CD14-positive monocyte (primary cell): ENCODE results near the gene PLCH2. TPM values are rescaled to one million over a fixed set of nuclear protein-coding genes. Genes with fewer than 3 reads are reported as not detected.

Experiments
- DNase-seq, 3 donors: peaks; one replicate each; pipeline ENCODE4 v3.0.0-alpha.2; 2011 to 2022
- H2AFZ ChIP-seq: 2 replicates; pipeline ENCODE4 v1.6.0; 2012; ENCODE audit warnings: mild to moderate bottlenecking, low read depth, low read length, inconsistent platforms; ENCODE audit not compliant: insufficient read depth, poor library complexity, severe bottlenecking
- H3K27ac ChIP-seq, 2 donors: 1 replicate in 1 of 2; 2 replicates in 1 of 2; pipeline ENCODE4 v1.5.1; 2012 to 2013; ENCODE audit warnings: low read length in 2 of 2, control low read depth in 1 of 2, inconsistent platforms in 1 of 2, low read depth in 1 of 2, mild to moderate bottlenecking in 1 of 2
- H3K27me3 ChIP-seq, 2 donors: one replicate each; pipeline versions ENCODE4 v1.6.0 to v1.6.1; 2011 to 2013; ENCODE audit warnings: low read length in 2 of 2; ENCODE audit not compliant: control insufficient read depth in 2 of 2, insufficient read depth in 2 of 2
- H3K36me3 ChIP-seq, 2 donors: replicated peaks in 1 of 2; 1 replicate in 1 of 2; 2 replicates in 1 of 2; pipeline versions ENCODE4 v1.5.1 to v1.6.1; 2012 to 2013; ENCODE audit warnings: low read length in 2 of 2, control low read depth in 1 of 2, inconsistent platforms in 1 of 2, mild to moderate bottlenecking in 1 of 2; ENCODE audit not compliant: insufficient read depth in 2 of 2, control insufficient read depth in 1 of 2
- H3K4me1 ChIP-seq, 2 donors: 1 replicate in 1 of 2; 2 replicates in 1 of 2; pipeline versions ENCODE4 v1.5.1 to v1.6.1; 2012 to 2013; ENCODE audit warnings: low read length in 2 of 2, control low read depth in 1 of 2, inconsistent platforms in 1 of 2, mild to moderate bottlenecking in 1 of 2, moderate library complexity in 1 of 2; ENCODE audit not compliant: insufficient read depth in 2 of 2, control insufficient read depth in 1 of 2
- H3K4me2 ChIP-seq: replicated peaks from 2 replicates; pipeline ENCODE3; 2012; ENCODE audit warnings: low read length, moderate library complexity, mild to moderate bottlenecking; ENCODE audit not compliant: poor library complexity, severe bottlenecking; ENCODE audit errors: extremely low read depth
- H3K4me3 ChIP-seq, 3 experiments: fragments of 200-600 bp in 1 of 3; sonication (generic) in 1 of 3; replicated peaks in 1 of 3; 1 replicate in 2 of 3; 2 replicates in 1 of 3; pipeline ENCODE4 v1.5.1; 2011 to 2013; ENCODE audit warnings: low read length in 3 of 3, mild to moderate bottlenecking in 3 of 3, control low read depth in 2 of 3, low read depth in 2 of 3, inconsistent platforms in 1 of 3, moderate library complexity in 1 of 3
- H3K79me2 ChIP-seq: 2 replicates; pipeline ENCODE4 v1.6.0; 2012; ENCODE audit warnings: mild to moderate bottlenecking, control low read depth, inconsistent platforms, low read length, moderate library complexity; ENCODE audit not compliant: insufficient read depth
- H3K9ac ChIP-seq: 2 replicates; pipeline ENCODE4 v1.6.0; 2017; ENCODE audit warnings: low read length, mild to moderate bottlenecking; ENCODE audit not compliant: insufficient read depth, poor library complexity, severe bottlenecking
- H3K9me3 ChIP-seq, 2 donors: replicated peaks in 1 of 2; 1 replicate in 1 of 2; 2 replicates in 1 of 2; pipeline versions ENCODE4 v1.5.1 to v1.6.1; 2012 to 2013; ENCODE audit warnings: low read length in 2 of 2, control low read depth in 1 of 2; ENCODE audit not compliant: control insufficient read depth in 1 of 2, insufficient read depth in 1 of 2
- H4K20me1 ChIP-seq: 2 replicates; pipeline ENCODE4 v1.6.0; 2012; ENCODE audit warnings: mild to moderate bottlenecking, low read length, control low read depth, moderate library complexity; ENCODE audit not compliant: insufficient read depth
- H3K27ac Mint-ChIP-seq, 7 donors: one replicate each; pipeline ENCODE4 v1.8.0; 2020; ENCODE audit warnings: mild to moderate bottlenecking in 7 of 7, mixed read lengths in 7 of 7, moderate library complexity in 6 of 7, inconsistent platforms in 2 of 7
- H3K27me3 Mint-ChIP-seq, 3 donors: one replicate each; pipeline ENCODE4 v1.8.0; 2021 to 2022; ENCODE audit warnings: low read depth in 3 of 3, mild to moderate bottlenecking in 3 of 3, mixed read lengths in 3 of 3, moderate library complexity in 3 of 3, inconsistent platforms in 1 of 3
- H3K36me3 Mint-ChIP-seq, 2 donors: one replicate each; pipeline ENCODE4 v1.8.0; 2020; ENCODE audit warnings: mixed read lengths in 2 of 2, inconsistent platforms in 1 of 2, mild to moderate bottlenecking in 1 of 2
- H3K4me1 Mint-ChIP-seq: one replicate; pipeline ENCODE4 v1.8.0; 2020; ENCODE audit warnings: mild to moderate bottlenecking, mixed read lengths
- H3K4me3 Mint-ChIP-seq, 2 donors: one replicate each; pipeline ENCODE4 v1.8.0; 2020; ENCODE audit warnings: mild to moderate bottlenecking in 2 of 2, mixed read lengths in 2 of 2, moderate library complexity in 1 of 2
- H3K9me3 Mint-ChIP-seq, 7 donors: one replicate each; pipeline ENCODE4 v1.8.0; 2020 to 2022; ENCODE audit warnings: mixed read lengths in 7 of 7, mild to moderate bottlenecking in 6 of 7, moderate library complexity in 6 of 7, inconsistent platforms in 2 of 7
- CTCF ChIP-seq: fragments of 200-600 bp; IDR thresholded peaks from one replicate; pipeline ENCODE4 v1.8.0; 2022; ENCODE audit warnings: antibody characterized with exemption, mild to moderate bottlenecking
- WGBS: methylation state at CpG from one replicate; pipeline ENCODE4 v1.1.5; 2013; ENCODE audit warnings: missing lambda C conversion rate; ENCODE audit not compliant: insufficient coverage; 5-methylcytosine and 5-hydroxymethylcytosine counted together
- intact Hi-C, 2 donors: fragments of 100-400 bp; cut with micrococcal nuclease; formaldehyde crosslinking; loops; one replicate each; pipeline versions ENCODE4 v1.15.0 to v1.15.1; 2023
- polyA plus RNA-seq, 3 donors: library from polyadenylated mRNA; depleted of rRNA in 1 of 3; unstranded in 2 of 3; stranded (reverse) in 1 of 3; fragments of 300-500 nt in 2 of 3; fragments of >200 nt in 1 of 3; fragmentation: Illumina TruSeq in 2 of 3; gene quantifications; 1 replicate in 2 of 3; 2 replicates in 1 of 3; pipeline ENCODE4 v1.2.3, GENCODE V29; 2012 to 2021

PLCH2 gene
- polyA plus RNA-seq, 3 donors = 1.2 TPM; not detected in 2

DNA sequence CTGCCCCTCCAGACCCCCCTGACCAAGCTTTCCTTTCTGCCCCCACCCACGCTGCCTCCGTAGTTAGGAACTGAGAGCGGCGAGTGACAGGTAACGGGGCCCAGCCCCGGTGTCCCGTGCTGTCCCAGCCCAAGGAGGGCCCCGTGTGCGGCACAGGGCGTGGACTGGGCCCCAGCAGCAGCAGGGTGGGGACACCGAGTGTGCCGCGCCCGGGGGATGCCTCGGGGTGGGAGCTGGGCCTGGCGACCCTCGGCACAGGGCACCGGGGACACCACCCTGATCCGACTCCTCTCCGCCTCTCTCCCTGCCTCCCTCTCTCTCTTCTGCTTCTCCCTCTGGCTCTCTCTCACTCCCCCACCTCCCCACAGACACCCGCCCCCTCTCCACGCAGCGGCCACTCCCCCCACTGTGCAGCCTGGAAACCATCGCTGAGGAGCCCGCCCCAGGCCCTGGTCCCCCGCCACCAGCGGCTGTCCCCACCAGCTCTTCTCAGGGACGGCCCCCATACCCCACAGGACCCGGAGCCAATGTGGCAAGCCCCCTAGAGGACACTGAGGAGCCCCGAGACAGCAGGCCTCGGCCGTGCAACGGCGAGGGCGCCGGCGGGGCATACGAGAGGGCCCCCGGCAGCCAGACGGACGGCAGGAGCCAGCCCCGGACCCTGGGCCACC lies 27.6 kb downstream of the PLCH2 start:
- H3K36me3 Mint-ChIP-seq = peaks cover 3 to 8% of the 10 kb centered on the region in 2 donors

More for the DNA sequence above, 27.6 kb downstream of the PLCH2 start:
- Histone ChIP-seq H3K9ac (no peak overlapping the region), H3K27ac (no peak overlapping the region), H3K4me1 (peaks cover 10 to 11% of the 10 kb centered on the region in 2 donors), H3K9me3 (no peaks in the 10 kb centered on the region), H4K20me1 (peaks cover 26% of the 10 kb centered on the region), H3K79me2 (no peaks in the 10 kb centered on the region), H3K4me2 (no peak overlapping the region), H3K36me3 (peaks cover 15 to 16% of the 10 kb centered on the region in 2 donors), H2AFZ (no peak overlapping the region), H3K27me3 (no peaks in the 10 kb centered on the region), H3K4me3 (no peak overlapping the region)
- Mint-ChIP-seq H3K27ac (no peak overlapping the region), H3K4me3 (no peak overlapping the region), H3K9me3 (no peaks in the 10 kb centered on the region), H3K4me1 (peaks cover 8% of the 10 kb centered on the region), H3K27me3 (peaks cover 0 to 5% (median 2%) of the 10 kb centered on the region in 3 donors)
- no peak for DNase-seq
- no peak for TF ChIP-seq CTCF
- WGBS = 71% methylated on average over 25 of the region's 42 CpGs
- intact Hi-C loops = no loop called here
